Tibial nerve (tissue), 4 donors: ENCODE measurements around the gene UBE2H.

Experiments used
- EP300 ChIP-seq, 2 donors: sonication (generic); formaldehyde crosslinking; IDR thresholded peaks; one replicate each; pipeline ENCODE4 v1.6.1; 2017; ENCODE audit warnings: antibody characterized with exemption in 2 of 2, mild to moderate bottlenecking in 1 of 2
- POLR2A ChIP-seq, 2 donors: fragments of 450-650 bp; IDR thresholded peaks; one replicate each; pipeline ENCODE4 v1.6.1; 2017; ENCODE audit warnings: antibody characterized with exemption in 2 of 2, mild to moderate bottlenecking in 2 of 2, moderate library complexity in 2 of 2
- TF ChIP-seq, protein P1 (sequence below), 5 experiments: fragments of 200-600 bp in 3 of 5; fragments of 450-650 bp in 2 of 5; sonication (generic) in 3 of 5; IDR thresholded peaks; one replicate each; pipeline ENCODE4 v1.5.1; 2016 to 2019; ENCODE audit warnings: antibody characterized with exemption in 5 of 5, mild to moderate bottlenecking in 3 of 5, moderate library complexity in 2 of 5

DNA sequence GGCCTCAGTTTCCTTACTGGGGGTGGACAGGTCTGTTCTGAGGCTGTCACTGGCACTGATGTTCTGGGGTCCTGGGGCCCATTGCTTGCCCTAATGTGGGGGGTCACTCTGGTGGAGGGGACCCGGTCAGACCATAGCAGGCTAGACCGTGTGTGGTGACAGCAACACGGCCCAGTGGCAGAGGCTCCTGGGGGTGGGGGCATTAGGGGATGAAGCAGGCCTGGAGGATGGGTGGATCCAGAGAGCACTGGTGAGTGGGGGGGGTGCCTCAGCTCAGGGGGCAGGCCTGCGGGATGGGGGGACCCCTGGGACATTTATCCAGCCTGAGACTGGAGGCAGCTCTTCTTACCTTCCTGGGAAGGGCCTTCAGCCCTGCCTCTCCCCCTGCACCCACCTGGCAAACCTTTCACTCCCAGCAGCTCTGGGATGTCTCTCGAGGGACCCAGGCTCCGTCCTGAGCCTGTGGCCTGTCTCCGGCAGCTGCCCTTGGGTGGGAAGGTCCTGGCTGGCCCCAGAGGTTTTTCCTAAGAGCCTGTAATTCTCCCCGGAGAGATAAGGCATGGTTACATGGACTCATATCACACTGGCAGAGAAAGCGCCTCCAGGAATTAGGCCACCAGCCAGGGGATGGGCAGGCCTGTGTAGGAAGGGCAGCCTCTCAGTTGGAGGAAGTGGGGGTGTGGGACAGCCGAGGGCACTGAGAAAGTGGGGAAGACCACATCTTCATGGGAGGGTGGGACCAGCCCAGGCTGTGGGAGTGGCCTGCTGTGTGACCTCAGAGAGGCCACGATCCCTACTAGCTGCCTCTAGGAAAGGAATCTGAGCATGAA lies 147.7 kb downstream of the UBE2H start:
- TF ChIP-seq, protein P1, sequence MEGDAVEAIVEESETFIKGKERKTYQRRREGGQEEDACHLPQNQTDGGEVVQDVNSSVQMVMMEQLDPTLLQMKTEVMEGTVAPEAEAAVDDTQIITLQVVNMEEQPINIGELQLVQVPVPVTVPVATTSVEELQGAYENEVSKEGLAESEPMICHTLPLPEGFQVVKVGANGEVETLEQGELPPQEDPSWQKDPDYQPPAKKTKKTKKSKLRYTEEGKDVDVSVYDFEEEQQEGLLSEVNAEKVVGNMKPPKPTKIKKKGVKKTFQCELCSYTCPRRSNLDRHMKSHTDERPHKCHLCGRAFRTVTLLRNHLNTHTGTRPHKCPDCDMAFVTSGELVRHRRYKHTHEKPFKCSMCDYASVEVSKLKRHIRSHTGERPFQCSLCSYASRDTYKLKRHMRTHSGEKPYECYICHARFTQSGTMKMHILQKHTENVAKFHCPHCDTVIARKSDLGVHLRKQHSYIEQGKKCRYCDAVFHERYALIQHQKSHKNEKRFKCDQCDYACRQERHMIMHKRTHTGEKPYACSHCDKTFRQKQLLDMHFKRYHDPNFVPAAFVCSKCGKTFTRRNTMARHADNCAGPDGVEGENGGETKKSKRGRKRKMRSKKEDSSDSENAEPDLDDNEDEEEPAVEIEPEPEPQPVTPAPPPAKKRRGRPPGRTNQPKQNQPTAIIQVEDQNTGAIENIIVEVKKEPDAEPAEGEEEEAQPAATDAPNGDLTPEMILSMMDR (IDR thresholded peaks at IDR 0.05) = no peak
- TF ChIP-seq POLR2A (IDR thresholded peaks at IDR 0.05) (no peak), EP300 (IDR thresholded peaks at IDR 0.05) (no peak)
